ENCODE data around the gene AFAP1L2.
A peak's percentile ranks its signal among the peaks of the same experiment; 100 is the strongest.

AFAP1L2 gene, protein sequence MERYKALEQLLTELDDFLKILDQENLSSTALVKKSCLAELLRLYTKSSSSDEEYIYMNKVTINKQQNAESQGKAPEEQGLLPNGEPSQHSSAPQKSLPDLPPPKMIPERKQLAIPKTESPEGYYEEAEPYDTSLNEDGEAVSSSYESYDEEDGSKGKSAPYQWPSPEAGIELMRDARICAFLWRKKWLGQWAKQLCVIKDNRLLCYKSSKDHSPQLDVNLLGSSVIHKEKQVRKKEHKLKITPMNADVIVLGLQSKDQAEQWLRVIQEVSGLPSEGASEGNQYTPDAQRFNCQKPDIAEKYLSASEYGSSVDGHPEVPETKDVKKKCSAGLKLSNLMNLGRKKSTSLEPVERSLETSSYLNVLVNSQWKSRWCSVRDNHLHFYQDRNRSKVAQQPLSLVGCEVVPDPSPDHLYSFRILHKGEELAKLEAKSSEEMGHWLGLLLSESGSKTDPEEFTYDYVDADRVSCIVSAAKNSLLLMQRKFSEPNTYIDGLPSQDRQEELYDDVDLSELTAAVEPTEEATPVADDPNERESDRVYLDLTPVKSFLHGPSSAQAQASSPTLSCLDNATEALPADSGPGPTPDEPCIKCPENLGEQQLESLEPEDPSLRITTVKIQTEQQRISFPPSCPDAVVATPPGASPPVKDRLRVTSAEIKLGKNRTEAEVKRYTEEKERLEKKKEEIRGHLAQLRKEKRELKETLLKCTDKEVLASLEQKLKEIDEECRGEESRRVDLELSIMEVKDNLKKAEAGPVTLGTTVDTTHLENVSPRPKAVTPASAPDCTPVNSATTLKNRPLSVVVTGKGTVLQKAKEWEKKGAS

DNA sequence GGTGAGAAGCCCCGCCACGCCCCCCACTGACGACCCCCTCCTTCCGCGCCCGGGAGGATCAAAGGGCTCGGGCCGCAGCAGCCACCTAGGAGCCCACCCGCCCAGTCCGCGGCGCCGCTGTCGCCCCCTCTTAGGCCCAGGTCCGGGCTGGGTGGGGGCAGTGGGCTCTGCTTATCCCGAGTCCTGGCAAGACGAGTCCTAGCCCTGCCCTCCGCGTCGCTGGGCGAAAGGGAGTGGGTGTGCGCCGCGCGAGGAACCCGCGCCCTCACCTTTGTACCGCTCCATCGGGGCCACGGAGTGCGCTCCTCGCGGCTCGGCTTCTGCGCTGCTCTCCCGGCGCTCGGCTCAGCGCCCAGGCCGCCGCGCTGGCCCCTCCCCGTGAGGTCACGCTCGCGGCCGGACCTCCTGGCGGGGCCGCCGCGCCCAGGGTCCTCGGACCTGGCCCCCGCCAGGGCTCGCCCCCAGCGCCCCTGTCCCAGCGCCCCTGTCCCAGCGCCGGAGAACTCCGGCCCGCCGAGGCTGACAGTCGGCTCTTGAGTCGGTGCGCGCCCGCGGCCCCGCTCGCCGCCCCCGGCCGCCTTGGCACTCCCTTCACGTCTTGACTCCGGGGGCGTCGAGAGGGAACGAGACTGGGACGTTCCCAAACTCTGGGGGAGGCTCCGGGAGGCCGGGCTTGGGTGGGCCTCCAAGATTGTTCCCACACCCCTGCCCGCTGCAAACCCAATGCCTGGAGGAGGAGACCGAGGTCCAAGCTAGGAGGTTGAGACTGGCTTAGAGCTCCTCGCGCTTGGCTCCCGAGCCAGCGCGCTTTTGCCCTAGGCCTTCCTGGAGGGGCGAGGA, at the start of gene AFAP1L2:
Gene AFAP1L2, minus strand, starts transcription at position 332 of the 840 bp plus-strand sequence. Its CDS starts 47 bp downstream, at position 285.
- DNase-seq (ENCODE audit: low read depth) = no peak
- TF ChIP-seq, protein P1, sequence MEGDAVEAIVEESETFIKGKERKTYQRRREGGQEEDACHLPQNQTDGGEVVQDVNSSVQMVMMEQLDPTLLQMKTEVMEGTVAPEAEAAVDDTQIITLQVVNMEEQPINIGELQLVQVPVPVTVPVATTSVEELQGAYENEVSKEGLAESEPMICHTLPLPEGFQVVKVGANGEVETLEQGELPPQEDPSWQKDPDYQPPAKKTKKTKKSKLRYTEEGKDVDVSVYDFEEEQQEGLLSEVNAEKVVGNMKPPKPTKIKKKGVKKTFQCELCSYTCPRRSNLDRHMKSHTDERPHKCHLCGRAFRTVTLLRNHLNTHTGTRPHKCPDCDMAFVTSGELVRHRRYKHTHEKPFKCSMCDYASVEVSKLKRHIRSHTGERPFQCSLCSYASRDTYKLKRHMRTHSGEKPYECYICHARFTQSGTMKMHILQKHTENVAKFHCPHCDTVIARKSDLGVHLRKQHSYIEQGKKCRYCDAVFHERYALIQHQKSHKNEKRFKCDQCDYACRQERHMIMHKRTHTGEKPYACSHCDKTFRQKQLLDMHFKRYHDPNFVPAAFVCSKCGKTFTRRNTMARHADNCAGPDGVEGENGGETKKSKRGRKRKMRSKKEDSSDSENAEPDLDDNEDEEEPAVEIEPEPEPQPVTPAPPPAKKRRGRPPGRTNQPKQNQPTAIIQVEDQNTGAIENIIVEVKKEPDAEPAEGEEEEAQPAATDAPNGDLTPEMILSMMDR (conservative IDR thresholded peaks at IDR 0.05; ENCODE audit: low read length) = no peak
- peak within 1 kb of the TSS; percentile 36 for H3K4me3 ChIP-seq (ENCODE audit: low read length)

DNA sequence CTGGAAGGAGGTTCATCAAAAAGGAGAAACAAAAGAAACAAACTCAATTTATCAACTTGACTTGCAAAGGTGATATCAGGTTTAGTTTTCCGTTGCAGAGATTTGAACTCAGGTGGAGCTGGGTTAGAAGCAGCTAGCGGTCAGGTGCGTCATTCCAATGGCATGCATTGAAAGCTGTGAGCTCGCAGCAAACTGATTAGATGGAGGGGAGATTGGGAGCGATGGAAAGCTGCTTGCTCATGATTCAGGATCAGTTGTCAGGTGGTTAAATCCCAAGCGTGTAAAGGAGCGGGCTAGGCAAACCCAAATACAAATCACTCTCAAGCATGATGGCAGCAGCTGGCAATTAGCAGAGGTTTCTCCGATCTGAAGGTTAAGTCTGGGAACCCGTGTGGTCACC, 49.3 kb upstream of the AFAP1L2 start:
- TF ChIP-seq, protein P1 (conservative IDR thresholded peaks at IDR 0.05; ENCODE audit: low read length) = no peak
- H3K4me3 ChIP-seq (ENCODE audit: low read length) = no peak overlapping the region
- no peak for DNase-seq (ENCODE audit: low read depth)

DNA sequence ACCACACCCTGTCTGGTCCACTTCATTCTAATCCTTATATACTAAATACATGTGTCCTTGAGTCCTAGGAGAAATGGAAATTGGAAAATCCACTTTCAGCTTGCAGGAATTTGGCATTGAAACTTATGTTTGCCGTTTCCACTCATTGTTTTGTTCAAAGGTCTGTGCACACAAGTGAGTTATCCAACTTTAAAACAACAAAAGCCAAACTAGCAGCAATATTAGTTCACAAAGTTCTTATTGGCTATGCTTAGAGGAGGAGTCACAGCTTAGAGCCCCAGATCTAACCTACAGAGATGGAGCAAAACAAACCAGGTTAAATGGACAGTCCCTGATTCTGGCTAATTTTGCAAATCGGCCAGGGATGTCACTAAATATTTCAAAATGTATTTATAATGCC, 44.6 kb upstream of the AFAP1L2 start:
- TF ChIP-seq, protein P1 (conservative IDR thresholded peaks at IDR 0.05; ENCODE audit: low read length) = no peak
- no peak overlapping the region for H3K4me3 ChIP-seq (ENCODE audit: low read length)
- DNase-seq (ENCODE audit: low read depth) = no peak

DNA sequence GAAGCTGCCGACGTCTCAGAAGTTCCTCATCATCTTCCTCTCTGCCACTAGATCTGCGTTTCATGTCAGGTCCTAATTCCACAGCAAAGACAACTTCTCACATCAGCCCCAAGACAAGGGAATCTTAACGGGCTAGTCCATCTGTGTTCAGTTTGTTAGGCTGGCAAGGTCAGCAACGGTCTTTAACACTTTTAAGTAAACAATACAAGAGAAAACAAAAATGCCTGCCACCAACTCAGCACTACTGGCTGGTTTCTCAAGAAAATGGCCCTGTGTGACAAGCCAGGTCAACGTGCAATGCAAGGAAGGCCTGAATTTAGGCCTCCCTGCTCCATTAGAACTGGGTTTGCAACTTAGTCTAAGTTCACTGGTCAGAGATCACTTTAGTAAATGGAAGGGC, 41.0 kb upstream of the AFAP1L2 start:
- no peak overlapping the region for H3K4me3 ChIP-seq (ENCODE audit: low read length)
- TF ChIP-seq, protein P1 (conservative IDR thresholded peaks at IDR 0.05; ENCODE audit: low read length) = no peak
- DNase-seq (ENCODE audit: low read depth) = no peak

DNA sequence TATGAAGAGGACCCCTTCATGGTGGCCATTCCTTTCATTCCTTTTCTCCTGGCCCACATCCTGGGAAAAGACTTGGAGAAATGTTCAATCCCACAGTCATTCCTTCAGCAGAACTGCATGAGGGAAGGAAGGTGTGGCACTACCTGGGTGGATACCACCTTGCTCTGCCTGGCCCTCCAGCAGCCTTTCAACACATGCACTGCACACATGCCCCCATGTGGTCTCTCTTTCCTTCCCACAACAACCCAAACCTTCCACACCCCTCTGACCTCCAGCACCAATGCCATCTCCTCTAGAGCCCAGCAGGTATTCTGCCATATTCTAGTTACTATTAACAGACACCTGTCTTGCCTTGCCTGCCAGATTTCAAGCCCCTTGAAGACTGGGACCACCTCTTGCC, 40.5 kb upstream of the AFAP1L2 start:
- TF ChIP-seq, protein P1 (conservative IDR thresholded peaks at IDR 0.05; ENCODE audit: low read length) = no peak
- no peak overlapping the region for H3K4me3 ChIP-seq (ENCODE audit: low read length)
- DNase-seq (ENCODE audit: low read depth) = no peak

DNA sequence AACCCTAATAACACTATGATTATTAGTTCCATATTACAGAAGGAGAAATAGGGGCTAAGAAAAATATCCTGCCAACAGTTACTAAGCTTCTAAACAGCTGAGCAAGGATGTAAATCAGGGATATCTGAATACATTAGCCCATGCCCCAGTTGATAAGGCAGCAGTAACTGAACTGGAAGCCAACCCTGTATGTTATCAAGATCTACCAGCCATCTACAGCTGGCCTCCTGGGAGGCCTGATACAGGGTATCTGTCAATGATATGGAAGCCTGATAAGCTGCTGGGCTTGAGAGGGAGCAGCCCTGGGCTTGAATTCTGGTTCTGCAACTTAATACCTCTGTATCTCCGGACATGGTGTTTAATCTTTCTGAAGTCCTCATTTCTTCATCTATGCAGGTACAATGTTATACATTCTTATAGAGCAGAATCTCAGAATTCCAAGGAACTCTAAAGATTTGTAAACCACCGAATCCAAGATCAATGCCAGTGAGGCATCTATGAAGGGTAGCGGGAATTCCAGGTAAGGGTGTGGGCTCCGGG, 37.9 kb upstream of the AFAP1L2 start:
- DNase-seq (ENCODE audit: low read depth) = no peak
- TF ChIP-seq, protein P1 (conservative IDR thresholded peaks at IDR 0.05; ENCODE audit: low read length) = no peak
- no peak overlapping the region for H3K4me3 ChIP-seq (ENCODE audit: low read length)

Data from AG10803 (cell line).